Ovary (tissue), 9 donors: ENCODE results near the gene CDK19. TPM values are rescaled to one million over a fixed set of nuclear protein-coding genes. Genes with fewer than 3 reads are reported as not detected.

Experiments used
- DNase-seq, 5 donors: peaks; one replicate each; pipeline ENCODE4 v3.0.0-alpha.2; 2019 to 2020
- H3K27ac ChIP-seq, 2 donors: fragments of 200-600 bp; one replicate each; pipeline versions ENCODE4 v1.5.1 to v1.8.0; 2019 to 2022
- H3K27me3 ChIP-seq: fragments of 200-600 bp; one replicate; pipeline ENCODE4 v1.8.0; 2022
- H3K36me3 ChIP-seq: fragments of 200-600 bp; sonication (generic); one replicate; pipeline ENCODE4 v1.5.1; 2019
- H3K4me1 ChIP-seq: one replicate; pipeline ENCODE4 v1.8.1; 2013; ENCODE audit warnings: mild to moderate bottlenecking, moderate library complexity; ENCODE audit not compliant: insufficient read depth
- H3K4me3 ChIP-seq: fragments of 200-600 bp; sonication (generic); one replicate; pipeline ENCODE4 v1.5.1; 2017
- H3K9me3 ChIP-seq, 2 donors: fragments of 200-600 bp in 1 of 2; sonication (generic) in 1 of 2; one replicate each; pipeline versions ENCODE4 v1.5.1 to v1.8.1; 2013 to 2019; ENCODE audit warnings: mild to moderate bottlenecking in 1 of 2, moderate library complexity in 1 of 2
- CTCF ChIP-seq, 3 donors: fragments of 450-650 bp in 2 of 3; fragments of 200-600 bp in 1 of 3; IDR thresholded peaks; one replicate each; pipeline versions ENCODE4 v1.5.1 to v1.8.0; 2016 to 2022; ENCODE audit warnings: antibody characterized with exemption in 3 of 3, mild to moderate bottlenecking in 1 of 3
- EP300 ChIP-seq: sonication (generic); formaldehyde crosslinking; IDR thresholded peaks from one replicate; pipeline ENCODE4 v1.6.1; 2017; ENCODE audit warnings: antibody characterized with exemption
- POLR2A ChIP-seq: fragments of 450-650 bp; IDR thresholded peaks from one replicate; pipeline ENCODE4 v1.6.1; 2017; ENCODE audit warnings: antibody characterized with exemption, mild to moderate bottlenecking, moderate library complexity
- WGBS, 3 donors: extraction: QIAGEN DNeasy Blood & Tissue Kit in 1 of 3; methylation state at CpG; one replicate each; pipeline versions ENCODE4 v1.1.5 to v1.1.7; 2013 to 2017; 5-methylcytosine and 5-hydroxymethylcytosine counted together
- intact Hi-C, 4 donors: fragments of 100-400 bp; cut with DNase I; formaldehyde crosslinking; loops; one replicate each; pipeline versions ENCODE4 v1.11.0 to v1.15.1; 2022 to 2023
- polyA plus RNA-seq, 2 donors: library from polyadenylated mRNA; stranded (reverse); fragments of 200-250 nt in 1 of 2; fragments of 350-450 nt in 1 of 2; fragmentation: Illumina TruSeq in 1 of 2; extraction: RNeasy Lipid Tissue Mini Kit (QIAGEN cat#74804) in 1 of 2; gene quantifications; one replicate each; pipeline ENCODE4 v1.2.3, GENCODE V29; 2013 to 2014
- total RNA-seq, 7 donors: library from RNA; depleted of rRNA in 2 of 7; stranded (reverse); fragments of >200 nt in 2 of 7; fragmentation: NEBNext Ultra II Directional in 3 of 7; extraction: Animal tissue kit (Norgen Biotek cat#: 25700) in 3 of 7; gene quantifications; one replicate each; pipeline versions ENCODE4 v1.1.0 to v1.2.4, GENCODE V29; 2016 to 2023
- donor health status: DM: no; HTN: no; CAD: no; lungs with moderate emphysema.
- donor health status: DM: no; HTN: no; CAD: no.
- donor health status: Bipolar disorder and iron deficiency.
- donor health status: DM: yes; HTN: yes; CAD: no.
- donor health status: DM: no; HTN: no; CAD: no.
- donor health status: DM: yes; HTN: yes; CAD: no.

Gene CDK19
- total and polyA plus RNA-seq, 9 donors, result 9.8 to 20.8 (median 16.7) TPM

- no peak for DNase-seq
- WGBS, 3 donors, result 93 to 98% (median 95%) methylated on average over 3 of the region's 3 CpGs
- intact Hi-C loops, result no loop called here
Measured at GRCh38 chr6:110656492-110656891, 158.8 kb downstream of the CDK19 start.

GRCh38 chr6:110655821-110656220, 159.4 kb downstream of the CDK19 start:
- intact Hi-C loops, result no loop called here
- no peaks in the 10 kb centered on the region for H3K27me3 ChIP-seq
- H3K4me1 ChIP-seq, result peaks cover under 1% of the 10 kb centered on the region
- TF ChIP-seq CTCF (IDR thresholded peaks at IDR 0.05) (no peak), POLR2A (no peak)
- H3K9me3 ChIP-seq, result no peaks in the 10 kb centered on the region
- DNase-seq, result no peak
- H3K4me3 ChIP-seq, result no peak overlapping the region
- 76 to 80% (median 78%) methylated on average over 1 of the region's 1 CpG for WGBS, 3 donors
- no peak overlapping the region for H3K27ac ChIP-seq
- H3K36me3 ChIP-seq, result no peaks in the 10 kb centered on the region

More at GRCh38 chr6:110656492-110656891, 158.8 kb downstream of the CDK19 start:
- Histone ChIP-seq H3K4me3 (no peak overlapping the region), H3K27me3 (no peaks in the 10 kb centered on the region), H3K9me3 (no peaks in the 10 kb centered on the region), H3K4me1 (no peaks in the 10 kb centered on the region), H3K27ac (no peak overlapping the region), H3K36me3 (no peaks in the 10 kb centered on the region)
- TF ChIP-seq CTCF (IDR thresholded peaks at IDR 0.05) (no peak), EP300 (no peak), POLR2A (no peak)

GRCh38 chr6:110654096-110654820, 161.0 kb downstream of the CDK19 start:
- 87 to 98% (median 97%) methylated on average over 7 of the region's 7 CpGs for WGBS, 3 donors
- H3K36me3 ChIP-seq, result no peaks in the 10 kb centered on the region
- no peaks in the 10 kb centered on the region for H3K9me3 ChIP-seq
- intact Hi-C loops, result no loop called here
- no peak overlapping the region for H3K27ac ChIP-seq
- TF ChIP-seq EP300 (no peak), CTCF (IDR thresholded peaks at IDR 0.05) (no peak), POLR2A (no peak)
- DNase-seq, result no peak
- no peak overlapping the region for H3K4me3 ChIP-seq
- no peaks in the 10 kb centered on the region for H3K27me3 ChIP-seq
- peaks cover 2% of the 10 kb centered on the region for H3K4me1 ChIP-seq

GRCh38 chr6:110653381-110653780, 161.9 kb downstream of the CDK19 start:
- H3K27ac ChIP-seq, result no peak overlapping the region
- H3K36me3 ChIP-seq, result no peaks in the 10 kb centered on the region
- H3K4me3 ChIP-seq, result no peak overlapping the region
- H3K4me1 ChIP-seq, result peaks cover 2% of the 10 kb centered on the region
- no peak for DNase-seq
- no peaks in the 10 kb centered on the region for H3K27me3 ChIP-seq
- TF ChIP-seq EP300 (no peak), CTCF (IDR thresholded peaks at IDR 0.05) (no peak), POLR2A (no peak)
- 92 to 100% (median 96%) methylated on average over 1 of the region's 1 CpG for WGBS, 3 donors
- intact Hi-C loops, result no loop called here
- no peaks in the 10 kb centered on the region for H3K9me3 ChIP-seq
